ENCODE data around the gene ZNF253. TPM values are rescaled to one million over a fixed set of nuclear protein-coding genes. Genes with fewer than 3 reads are reported as not detected.
"Not testable (repeated sequence)": the region's sequence is repeated elsewhere in the genome, so short reads cannot be mapped to it uniquely, and the experiment has no call there.

Gene ZNF253
- total RNA-seq, 1 donor from 2014 or later: 4.4 TPM

- not testable (repeated sequence) for DNase-seq (ENCODE audit: low read depth in 2 of 2)
Measured at GRCh38 chr19:19892055-19892941, 26.6 kb downstream of the ZNF253 start.

- peak in 1 of 2 donors; percentile 40 for DNase-seq (ENCODE audit: low read depth in 2 of 2)
Measured at GRCh38 chr19:19900139-19900728, 34.6 kb downstream of the ZNF253 start.

- peak; percentile 96 to 97 for DNase-seq (ENCODE audit: low read depth in 2 of 2)
Measured at GRCh38 chr19:19900729-19901444, 35.2 kb downstream of the ZNF253 start, which contains the start of gene ZNF93. Gene ZNF93 (plus strand): TSS chr19:19900946. CDS start chr19:19901089, 143 bp downstream.

GRCh38 chr19:19907551-19907950 is 41.9 kb downstream of the ZNF253 start:
- not testable (repeated sequence) for DNase-seq (ENCODE audit: low read depth in 2 of 2)

DNA sequence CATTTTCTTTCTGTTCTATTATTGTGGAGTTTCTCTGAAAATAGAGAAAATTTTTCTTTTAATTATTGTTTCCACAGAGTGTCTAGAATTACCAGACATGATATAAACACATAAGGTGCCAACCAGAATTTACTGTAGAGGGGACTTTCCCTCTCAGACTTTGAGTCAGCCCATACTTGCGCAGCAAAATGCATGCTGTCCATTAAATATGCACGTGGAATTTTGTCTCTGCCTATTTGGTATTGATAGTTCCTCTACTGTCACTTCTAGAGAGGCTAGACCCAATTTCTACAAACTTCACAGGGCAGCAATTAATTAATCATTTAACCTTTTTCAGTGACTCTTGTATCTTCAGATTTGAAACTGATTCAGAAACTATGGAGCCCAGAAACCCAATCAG is 44.0 kb downstream of the ZNF253 start:
- no peak for DNase-seq (ENCODE audit: low read depth in 2 of 2)

GRCh38 chr19:19911150-19911549 is 45.5 kb downstream of the ZNF253 start:
- DNase-seq (ENCODE audit: low read depth in 2 of 2): peak in 1 of 2 donors; percentile 8

- no peak for DNase-seq (ENCODE audit: low read depth in 2 of 2)
Measured at GRCh38 chr19:19914596-19914995, 48.9 kb downstream of the ZNF253 start.

GRCh38 chr19:19930417-19930816 is 64.7 kb downstream of the ZNF253 start:
- DNase-seq (ENCODE audit: low read depth in 2 of 2): not testable (repeated sequence)

- not testable (repeated sequence) for DNase-seq (ENCODE audit: low read depth in 2 of 2)
Measured at GRCh38 chr19:19933432-19934314, 68.0 kb downstream of the ZNF253 start.

DNA sequence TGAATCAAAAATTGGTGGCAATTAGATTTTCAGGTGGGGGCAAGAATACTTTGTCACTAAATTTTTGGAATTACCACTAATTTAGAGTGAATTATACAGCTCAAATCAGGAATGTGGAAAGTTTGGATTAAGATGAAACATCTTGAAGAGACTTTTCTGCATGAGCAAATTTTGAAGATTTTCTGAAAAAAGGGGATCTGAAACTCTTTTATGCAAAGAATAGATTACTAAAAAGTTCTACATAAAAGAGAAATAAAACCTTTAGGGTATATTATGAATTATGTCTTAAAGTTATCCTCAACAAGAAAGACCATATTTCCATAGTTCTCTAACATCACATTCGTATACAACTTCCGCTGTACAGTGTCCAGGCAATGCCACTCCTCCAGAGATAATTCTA is 71.7 kb downstream of the ZNF253 start:
- no peak for DNase-seq (ENCODE audit: low read depth in 2 of 2)

DNA sequence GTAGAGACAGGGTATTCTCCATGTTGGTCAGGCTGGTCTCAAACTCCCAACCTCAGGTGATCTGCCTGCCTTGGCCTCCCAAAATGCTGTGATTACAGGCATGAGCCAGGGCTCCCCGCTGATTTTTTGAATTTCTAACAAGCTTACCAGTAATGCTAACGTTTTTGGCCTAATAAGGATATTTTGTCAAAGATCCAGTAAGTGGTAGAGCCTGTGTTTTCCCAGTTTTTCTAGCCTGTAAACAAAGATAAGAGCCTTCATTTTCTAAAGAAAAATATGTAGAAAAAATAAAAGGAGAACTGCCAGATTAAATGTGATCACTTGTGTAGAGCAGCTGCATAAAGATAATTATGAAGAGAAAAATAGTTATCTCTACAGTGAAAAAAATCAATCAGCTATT is 72.8 kb downstream of the ZNF253 start:
- DNase-seq (ENCODE audit: low read depth in 2 of 2): no peak

DNA sequence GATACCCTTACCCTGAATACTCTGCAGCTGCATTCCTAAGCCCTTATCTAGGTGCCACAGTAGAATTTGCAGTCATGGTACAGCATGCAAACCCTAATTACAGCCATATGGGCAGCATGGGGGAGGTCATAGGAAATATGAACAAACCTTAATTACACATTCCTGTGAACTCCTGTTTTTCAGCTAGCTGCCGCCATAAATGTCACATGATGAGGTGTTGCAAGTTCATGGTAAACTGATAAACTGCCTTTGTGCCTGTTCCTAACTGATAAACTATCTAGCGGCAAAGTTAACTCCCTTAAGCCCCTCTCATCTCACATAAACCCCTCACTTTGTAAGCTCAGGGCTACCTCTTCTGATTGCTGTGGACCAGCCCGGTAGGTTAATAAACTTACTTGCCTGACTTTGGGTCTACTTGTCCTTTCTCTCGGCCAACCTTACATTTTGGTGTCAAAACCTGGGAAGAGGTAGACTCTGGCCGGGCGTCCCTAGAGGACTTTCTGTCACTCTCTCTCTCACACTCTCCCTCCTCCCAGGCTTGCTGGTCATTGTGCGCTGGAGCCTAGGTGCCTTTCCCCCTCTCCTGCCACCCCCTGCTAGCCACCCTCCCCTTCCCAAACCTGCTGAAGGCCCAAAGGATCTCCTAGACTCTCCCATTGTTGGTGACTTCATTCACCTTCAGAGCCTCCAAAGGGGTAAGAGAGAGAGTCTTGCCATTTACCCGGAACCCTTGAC is 78.3 kb downstream of the ZNF253 start:
- DNase-seq (ENCODE audit: low read depth in 2 of 2): no peak

Other genes with a start within 250 kb of the ZNF253 start
- gene PBX4, start 247.2 kb upstream of the ZNF253 start, total RNA-seq: not detected in 2 replicates
- gene LPAR2, start 237.7 kb upstream of the ZNF253 start, total RNA-seq: 0.40 and 0.44 TPM in 2 replicates
- gene GMIP, start 222.2 kb upstream of the ZNF253 start, total RNA-seq: 4.8 and 5.9 TPM in 2 replicates
- gene ATP13A1, start 202.2 kb upstream of the ZNF253 start, total RNA-seq: 16.1 and 22.0 TPM in 2 replicates
- 8.3 and 10.1 TPM in 2 replicates for gene ZNF101, start 197.0 kb upstream of the ZNF253 start, total RNA-seq
- gene ZNF14, start 132.8 kb upstream of the ZNF253 start, total RNA-seq: 2.6 and 5.0 TPM in 2 replicates
- 4.4 and 12.3 TPM in 2 replicates for gene ZNF506, start 44.1 kb upstream of the ZNF253 start, total RNA-seq
- gene ZNF93, start 35.1 kb downstream of the ZNF253 start, total RNA-seq: 3.7 and 4.2 TPM in 2 replicates
- 1.1 and 4.0 TPM in 2 replicates for gene ZNF682, start 173.6 kb downstream of the ZNF253 start, total RNA-seq
- gene ZNF90, start 212.1 kb downstream of the ZNF253 start, total RNA-seq: 0.60 and 0.65 TPM in 2 replicates

Measured in lung microvascular endothelial cell (primary cell).